Measurements from ENCODE around the gene ADCY5.

- TF ChIP-seq, protein P1, sequence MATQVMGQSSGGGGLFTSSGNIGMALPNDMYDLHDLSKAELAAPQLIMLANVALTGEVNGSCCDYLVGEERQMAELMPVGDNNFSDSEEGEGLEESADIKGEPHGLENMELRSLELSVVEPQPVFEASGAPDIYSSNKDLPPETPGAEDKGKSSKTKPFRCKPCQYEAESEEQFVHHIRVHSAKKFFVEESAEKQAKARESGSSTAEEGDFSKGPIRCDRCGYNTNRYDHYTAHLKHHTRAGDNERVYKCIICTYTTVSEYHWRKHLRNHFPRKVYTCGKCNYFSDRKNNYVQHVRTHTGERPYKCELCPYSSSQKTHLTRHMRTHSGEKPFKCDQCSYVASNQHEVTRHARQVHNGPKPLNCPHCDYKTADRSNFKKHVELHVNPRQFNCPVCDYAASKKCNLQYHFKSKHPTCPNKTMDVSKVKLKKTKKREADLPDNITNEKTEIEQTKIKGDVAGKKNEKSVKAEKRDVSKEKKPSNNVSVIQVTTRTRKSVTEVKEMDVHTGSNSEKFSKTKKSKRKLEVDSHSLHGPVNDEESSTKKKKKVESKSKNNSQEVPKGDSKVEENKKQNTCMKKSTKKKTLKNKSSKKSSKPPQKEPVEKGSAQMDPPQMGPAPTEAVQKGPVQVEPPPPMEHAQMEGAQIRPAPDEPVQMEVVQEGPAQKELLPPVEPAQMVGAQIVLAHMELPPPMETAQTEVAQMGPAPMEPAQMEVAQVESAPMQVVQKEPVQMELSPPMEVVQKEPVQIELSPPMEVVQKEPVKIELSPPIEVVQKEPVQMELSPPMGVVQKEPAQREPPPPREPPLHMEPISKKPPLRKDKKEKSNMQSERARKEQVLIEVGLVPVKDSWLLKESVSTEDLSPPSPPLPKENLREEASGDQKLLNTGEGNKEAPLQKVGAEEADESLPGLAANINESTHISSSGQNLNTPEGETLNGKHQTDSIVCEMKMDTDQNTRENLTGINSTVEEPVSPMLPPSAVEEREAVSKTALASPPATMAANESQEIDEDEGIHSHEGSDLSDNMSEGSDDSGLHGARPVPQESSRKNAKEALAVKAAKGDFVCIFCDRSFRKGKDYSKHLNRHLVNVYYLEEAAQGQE (IDR thresholded peaks at IDR 0.05; ENCODE audit: insufficient read depth in 1 of 2, low read depth in 2 of 2, low read length in 2 of 2), result no peak
- TF ChIP-seq POLR2AphosphoS5 (IDR thresholded peaks at IDR 0.05; ENCODE audit: low read depth, low read length) (no peak), SIN3A (IDR thresholded peaks at IDR 0.05; ENCODE audit: borderline replicate concordance, insufficient read depth, low read length) (no peak), TAF1 (IDR thresholded peaks at IDR 0.05; ENCODE audit: borderline replicate concordance, insufficient read depth, low read length) (no peak)
Measured at GRCh38 chr3:123389628-123389918, 59.3 kb downstream of the ADCY5 start.

Measured in PFSK-1 (cell line).